Urinary bladder (tissue), 4 donors: ENCODE data around the gene THRA. TPM values are rescaled to one million over a fixed set of nuclear protein-coding genes. Genes with fewer than 3 reads are reported as not detected.

Experiments
- DNase-seq: peaks from one replicate; pipeline ENCODE4 v3.0.0-alpha.2; 2015; ENCODE audit errors: extremely low spot score
- H3K27ac ChIP-seq: one replicate; pipeline ENCODE4 v1.5.1; 2013; ENCODE audit warnings: low read depth, mild to moderate bottlenecking, moderate library complexity
- H3K36me3 ChIP-seq: one replicate; pipeline ENCODE4 v1.6.1; 2013; ENCODE audit warnings: mild to moderate bottlenecking, moderate library complexity; ENCODE audit not compliant: insufficient read depth
- H3K4me1 ChIP-seq: one replicate; pipeline ENCODE4 v1.6.1; 2013; ENCODE audit warnings: mild to moderate bottlenecking, moderate library complexity; ENCODE audit not compliant: insufficient read depth
- H3K4me3 ChIP-seq: one replicate; pipeline ENCODE4 v1.5.1; 2013; ENCODE audit warnings: low read depth, low read length
- WGBS: extraction: QIAGEN DNeasy Blood & Tissue Kit; methylation state at CpG from one replicate; pipeline ENCODE4 v1.1.7; 2013; 5-methylcytosine and 5-hydroxymethylcytosine counted together
- polyA plus RNA-seq: library from polyadenylated mRNA; stranded (reverse); fragments of 200-250 nt; gene quantifications from one replicate; pipeline ENCODE4 v1.2.3, GENCODE V29; 2013
- total RNA-seq: library from RNA; depleted of rRNA; stranded (reverse); fragments of >200 nt; gene quantifications from one replicate; pipeline ENCODE4 v1.2.3, GENCODE V29; 2014
- donor health status: healthy with polysubstance abuse.
- donor health status: healthy.

Gene THRA
- total and polyA plus RNA-seq, 2 donors = 35.5 to 76.3 TPM

- DNase-seq = no peak
- H3K4me1 ChIP-seq = no peaks in the 10 kb centered on the region
- 84% methylated on average over 9 of the region's 9 CpGs for WGBS
These were observed 46.4 kb downstream of the THRA start for GRCh38 chr17:40108970-40109824.

GRCh38 chr17:40110026-40110845, 47.5 kb downstream of the THRA start:
- no peaks in the 10 kb centered on the region for H3K4me1 ChIP-seq
- peak overlapping the region; percentile 48 for H3K27ac ChIP-seq
- WGBS = 50% methylated on average over 3 of the region's 3 CpGs
- H3K4me3 ChIP-seq = no peak overlapping the region
- no peak for DNase-seq
- no peaks in the 10 kb centered on the region for H3K36me3 ChIP-seq

More at GRCh38 chr17:40108970-40109824, 46.4 kb downstream of the THRA start:
- Histone ChIP-seq H3K27ac (peak overlapping the region; percentile 79), H3K36me3 (no peaks in the 10 kb centered on the region), H3K4me3 (no peak overlapping the region)

DNA sequence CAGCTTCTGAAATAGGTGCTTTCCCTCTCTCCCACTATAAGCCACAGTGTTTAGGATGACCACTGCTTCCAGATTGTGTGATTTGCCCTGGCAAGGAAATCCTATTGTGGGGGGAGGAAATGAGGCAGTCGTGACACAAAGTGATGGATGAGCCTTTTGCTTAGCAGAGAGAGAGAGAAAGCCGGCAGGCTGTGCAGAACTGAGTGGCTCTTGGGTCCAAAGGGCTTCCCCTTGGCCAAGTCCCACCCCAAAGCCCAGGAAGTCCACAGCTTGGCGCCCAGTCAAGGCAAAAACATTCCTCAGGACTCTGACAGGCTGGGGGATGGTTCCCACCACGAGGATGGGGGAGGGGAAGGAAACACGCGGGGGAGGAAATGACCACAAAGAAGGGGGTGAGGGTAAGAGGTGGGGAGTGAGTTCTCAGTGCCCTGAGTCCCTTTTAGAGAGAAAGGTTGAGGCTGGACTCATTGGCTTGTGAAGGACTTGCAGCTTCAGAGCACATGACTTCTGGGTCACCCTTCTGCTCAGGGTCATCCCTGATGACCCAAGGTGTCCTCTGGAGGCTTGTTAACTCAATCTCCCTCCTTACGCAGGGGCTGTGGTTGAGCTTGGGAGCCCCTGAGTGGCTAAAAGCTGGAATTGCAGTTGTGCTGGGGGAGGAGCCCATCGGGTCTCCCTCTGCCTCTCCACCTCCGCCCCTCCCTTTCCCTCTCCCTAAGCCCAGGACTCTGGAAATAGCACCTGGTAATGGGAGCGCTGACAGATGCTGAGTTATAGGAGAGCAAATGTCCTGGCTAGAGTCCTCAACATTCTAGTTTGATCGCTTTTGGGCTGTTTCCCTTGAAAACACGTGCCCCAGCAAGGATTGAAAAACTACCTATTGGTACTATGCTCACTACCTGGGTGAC, 48.7 kb downstream of the THRA start:
- Histone ChIP-seq H3K36me3 (no peaks in the 10 kb centered on the region), H3K4me3 (no peak overlapping the region), H3K4me1 (no peaks in the 10 kb centered on the region), H3K27ac (peak overlapping the region; percentile 48)
- under 1% methylated on average over 12 of the region's 12 CpGs for WGBS
- peak; percentile 87 for DNase-seq

- 8% methylated on average over 2 of the region's 2 CpGs for WGBS
- Histone ChIP-seq H3K27ac (peak overlapping the region; percentile 48), H3K4me1 (no peaks in the 10 kb centered on the region), H3K4me3 (no peak overlapping the region), H3K36me3 (no peaks in the 10 kb centered on the region)
- DNase-seq = no peak
These were observed 49.5 kb downstream of the THRA start for GRCh38 chr17:40112191-40112711.

DNA sequence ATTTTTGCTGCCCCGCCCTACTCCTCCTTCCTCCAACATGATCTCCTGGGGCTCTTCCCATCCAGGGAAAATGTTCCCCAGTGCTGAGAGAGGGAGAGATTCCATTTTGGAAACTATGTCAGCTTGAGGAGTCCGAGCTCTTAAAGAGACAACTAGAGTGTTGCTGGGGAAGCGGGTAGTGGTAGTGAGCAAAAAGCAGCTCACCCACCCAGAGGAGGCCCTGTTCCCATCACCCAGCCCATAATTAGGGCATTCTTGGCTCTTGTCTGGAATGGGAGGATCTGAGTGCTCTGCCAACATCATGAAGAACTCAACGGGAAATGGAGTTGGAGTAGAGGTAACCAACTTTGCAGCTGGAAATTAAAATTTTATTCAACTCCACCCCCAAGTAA, 49.9 kb downstream of the THRA start:
- no peaks in the 10 kb centered on the region for H3K4me1 ChIP-seq
- no peak overlapping the region for H3K4me3 ChIP-seq
- WGBS = 19% methylated on average over 4 of the region's 4 CpGs
- no peaks in the 10 kb centered on the region for H3K36me3 ChIP-seq
- DNase-seq = no peak
- peak overlapping the region; percentile 48 for H3K27ac ChIP-seq

GRCh38 chr17:40113110-40113906, 50.5 kb downstream of the THRA start:
- H3K4me3 ChIP-seq = peak overlapping the region; percentile 4
- H3K36me3 ChIP-seq = no peaks in the 10 kb centered on the region
- H3K4me1 ChIP-seq = no peaks in the 10 kb centered on the region
- WGBS = under 1% methylated on average over 17 of the region's 17 CpGs
- peak; percentile 96 for DNase-seq
- H3K27ac ChIP-seq = peak overlapping the region; percentile 53

DNA sequence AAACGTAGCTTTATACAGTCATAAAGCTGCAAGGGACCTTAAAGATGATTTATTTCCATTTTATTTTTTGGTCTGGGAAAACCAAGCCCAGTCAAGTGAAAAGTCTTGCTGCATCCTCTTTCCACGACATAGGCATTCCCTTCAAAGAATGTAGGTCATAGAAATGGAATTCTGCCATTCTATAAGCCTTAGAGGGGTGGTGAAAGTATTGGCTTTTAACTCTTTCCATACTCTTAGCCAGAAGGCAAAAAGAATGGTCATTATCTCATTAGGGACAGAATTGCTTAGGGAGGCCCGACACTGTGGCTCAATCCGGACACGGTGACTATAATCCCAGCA, 51.1 kb downstream of the THRA start:
- WGBS = 12% methylated on average over 5 of the region's 5 CpGs
- no peaks in the 10 kb centered on the region for H3K4me1 ChIP-seq
- peak overlapping the region; percentile 53 for H3K27ac ChIP-seq
- H3K4me3 ChIP-seq = peak overlapping the region; percentile 4
- H3K36me3 ChIP-seq = no peaks in the 10 kb centered on the region
- DNase-seq = no peak

- Histone ChIP-seq H3K36me3 (no peaks in the 10 kb centered on the region), H3K4me1 (no peaks in the 10 kb centered on the region), H3K27ac (no peak overlapping the region), H3K4me3 (no peak overlapping the region)
- 50% methylated on average over 2 of the region's 2 CpGs for WGBS
- DNase-seq = no peak
These were observed 52.3 kb downstream of the THRA start for GRCh38 chr17:40115101-40115436.

- H3K4me3 ChIP-seq = peak within 1 kb of the TSS; percentile 98
- H3K36me3 ChIP-seq = peaks cover 2% of the 10 kb centered on the region
- H3K4me1 ChIP-seq = no peaks in the 10 kb centered on the region
- DNase-seq = no peak
- under 1% methylated on average over 82 of the region's 82 CpGs for WGBS
- H3K27ac ChIP-seq = peak within 1 kb of the TSS; percentile 97
These were observed 58.7 kb downstream of the THRA start, which contains the start of gene MSL1 for GRCh38 chr17:40121181-40122135. Gene MSL1 (plus strand): TSS chr17:40121971. CDS start chr17:40122613, 642 bp downstream.

DNA sequence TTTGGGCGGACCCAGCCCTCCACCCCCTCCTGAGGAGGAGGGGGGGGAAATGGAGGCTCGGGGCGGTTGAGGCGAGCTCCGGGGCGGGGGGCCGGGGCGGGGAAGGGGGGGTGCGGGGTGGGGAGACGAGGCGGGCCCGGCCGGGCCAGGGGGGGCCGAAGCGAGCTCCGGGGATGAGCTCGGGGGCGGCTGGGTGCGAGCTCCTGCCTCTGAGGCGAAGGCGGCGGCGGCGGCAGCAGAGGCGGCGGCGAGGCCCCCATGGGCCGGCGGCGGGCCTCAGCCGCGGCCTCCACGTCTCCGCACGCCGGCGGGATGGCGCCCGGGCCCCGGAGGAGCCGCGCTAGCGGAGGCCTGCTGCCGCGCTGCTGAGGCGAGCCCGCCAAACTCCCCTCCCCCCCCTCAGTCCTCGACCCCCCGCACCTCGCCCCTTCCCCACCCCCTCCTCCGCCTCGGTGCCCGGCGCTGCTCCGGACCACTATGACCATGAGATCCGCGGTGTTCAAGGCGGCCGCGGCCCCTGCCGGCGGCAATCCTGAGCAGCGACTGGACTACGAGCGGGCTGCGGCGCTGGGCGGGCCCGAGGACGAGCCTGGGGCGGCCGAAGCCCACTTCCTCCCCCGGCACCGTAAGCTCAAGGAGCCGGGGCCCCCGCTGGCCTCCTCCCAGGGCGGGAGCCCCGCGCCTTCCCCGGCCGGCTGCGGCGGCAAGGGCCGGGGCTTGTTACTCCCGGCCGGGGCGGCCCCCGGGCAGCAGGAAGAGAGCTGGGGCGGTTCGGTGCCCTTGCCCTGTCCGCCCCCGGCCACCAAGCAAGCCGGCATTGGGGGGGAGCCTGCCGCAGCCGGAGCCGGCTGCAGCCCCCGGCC, 59.6 kb downstream of the THRA start:
- Histone ChIP-seq H3K27ac (peak overlapping the region; percentile 97), H3K4me3 (peak overlapping the region; percentile 98), H3K4me1 (no peaks in the 10 kb centered on the region), H3K36me3 (peaks cover 2% of the 10 kb centered on the region)
- no peak for DNase-seq
- under 1% methylated on average over 94 of the region's 97 CpGs for WGBS
